CD4-positive, alpha-beta memory T cell (primary cell): ENCODE data around the gene HNRNPA1. TPM values are rescaled to one million over a fixed set of nuclear protein-coding genes. Genes with fewer than 3 reads are reported as not detected.
A peak's percentile ranks its signal among the peaks of the same experiment; 100 is the strongest.

Source experiments
- CTCF ChIA-PET: fragments of 350-600 bp; sonication (Branson Sonifier 250); formaldehyde crosslinking; loops from one replicate; lab custom pipeline; 2021; ENCODE audit warnings: inconsistent platforms; ENCODE audit not compliant: partially characterized antibody; lab: Charles Lee
- POLR2A ChIA-PET: fragments of 350-600 bp; sonication (Branson Sonifier 250); formaldehyde crosslinking; loops from one replicate; lab custom pipeline; 2021; ENCODE audit not compliant: partially characterized antibody; lab: Charles Lee
- DNase-seq, 5 donors: peaks; one replicate each; pipeline versions ENCODE4 v3.0.0 to v3.0.0-alpha.2; 2020 to 2022; ENCODE audit warnings: mixed read lengths in 1 of 5
- H3K27ac ChIP-seq: one replicate; pipeline ENCODE4 v1.7.0; 2013; ENCODE audit warnings: low read depth, low read length
- H3K27me3 ChIP-seq: 2 replicates; pipeline ENCODE4 v1.7.0; 2013; ENCODE audit warnings: mild to moderate bottlenecking, low read length, moderate library complexity; ENCODE audit not compliant: insufficient read depth
- H3K36me3 ChIP-seq: 2 replicates; pipeline ENCODE4 v1.7.0; 2013; ENCODE audit warnings: mild to moderate bottlenecking, low read length, moderate library complexity; ENCODE audit not compliant: insufficient read depth
- H3K4me1 ChIP-seq: 2 replicates; pipeline ENCODE4 v1.7.0; 2013; ENCODE audit warnings: mild to moderate bottlenecking, low read length, moderate library complexity; ENCODE audit not compliant: insufficient read depth
- H3K4me3 ChIP-seq, 2 donors: one replicate each; pipeline ENCODE4 v1.7.0; 2013; ENCODE audit warnings: low read length in 2 of 2, mild to moderate bottlenecking in 1 of 2
- H3K9me3 ChIP-seq, 2 donors: one replicate each; pipeline ENCODE4 v1.7.0; 2013; ENCODE audit warnings: low read length in 2 of 2, control low read depth in 1 of 2; ENCODE audit not compliant: control insufficient read depth in 1 of 2
- H3K27ac Mint-ChIP-seq, 7 donors: one replicate each; pipeline ENCODE4 v1.8.0; 2020 to 2021; ENCODE audit warnings: mixed read lengths in 7 of 7, mild to moderate bottlenecking in 6 of 7, inconsistent platforms in 3 of 7, moderate library complexity in 3 of 7
- H3K27me3 Mint-ChIP-seq, 2 donors: one replicate each; pipeline ENCODE4 v1.8.0; 2020 to 2021; ENCODE audit warnings: mixed read lengths in 2 of 2
- H3K36me3 Mint-ChIP-seq, 2 donors: one replicate each; pipeline ENCODE4 v1.8.0; 2020 to 2021; ENCODE audit warnings: mixed read lengths in 2 of 2, inconsistent platforms in 1 of 2, mild to moderate bottlenecking in 1 of 2
- H3K4me1 Mint-ChIP-seq, 4 donors: one replicate each; pipeline ENCODE4 v1.8.0; 2020 to 2021; ENCODE audit warnings: mixed read lengths in 4 of 4, mild to moderate bottlenecking in 1 of 4
- H3K4me3 Mint-ChIP-seq, 8 donors: one replicate each; pipeline ENCODE4 v1.8.0; 2020 to 2021; ENCODE audit warnings: mixed read lengths in 8 of 8, mild to moderate bottlenecking in 7 of 8, moderate library complexity in 6 of 8, inconsistent platforms in 3 of 8
- H3K9me3 Mint-ChIP-seq, 8 donors: one replicate each; pipeline ENCODE4 v1.8.0; 2020 to 2021; ENCODE audit warnings: mixed read lengths in 8 of 8, mild to moderate bottlenecking in 5 of 8, inconsistent platforms in 3 of 8, moderate library complexity in 1 of 8
- intact Hi-C: fragments of 100-400 bp; cut with micrococcal nuclease; formaldehyde crosslinking; loops from one replicate; pipeline ENCODE4 v1.15.1; 2023
- polyA plus RNA-seq, 2 donors: library from polyadenylated mRNA; unstranded; fragments of 300-500 nt; fragmentation: Illumina TruSeq; gene quantifications; one replicate each; pipeline ENCODE4 v1.2.3, GENCODE V29; 2021
- total RNA-seq, 2 experiments: library from RNA; stranded (reverse); gene quantifications; one replicate each; pipeline ENCODE4 v1.2.3, GENCODE V29; 2021

The HNRNPA1 gene
- total and polyA plus RNA-seq, 4 experiments from 2014 or later: 756 to 1,061 (median 972) TPM

DNA sequence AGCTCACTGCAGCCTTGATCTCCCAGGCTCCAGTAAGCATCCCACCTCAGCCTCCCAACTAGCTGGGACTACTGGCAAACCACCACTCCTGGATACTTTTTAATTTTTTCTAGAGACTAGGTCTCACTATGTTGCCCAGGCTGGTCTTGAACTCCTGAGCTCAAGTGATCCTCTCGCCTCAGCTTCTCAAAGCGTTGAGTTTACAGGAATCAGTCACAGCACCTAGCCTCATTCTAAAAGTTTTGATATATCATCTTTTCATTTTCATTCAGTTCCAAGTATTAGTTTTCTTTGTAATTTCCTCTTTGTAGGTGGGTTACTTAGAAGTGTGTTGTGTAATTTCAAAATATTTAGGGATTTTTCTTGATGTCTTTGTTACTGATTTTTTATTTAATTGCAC is 10.2 kb upstream of the HNRNPA1 start:
- ChIA-PET CTCF (interaction anchor here (0.7 to 1.8 kb wide), 3 partner anchors 19 to 98 kb away, joined by 4 to 5 read pairs (median 5); no protein-coding TSS in a partner anchor), POLR2A (interaction anchor here (1.4 to 1.5 kb wide), 2 partner anchors 10 to 16 kb away, joined by 3 to 5 read pairs; partner anchors contain the start of genes CBX5 and HNRNPA1)
- Mint-ChIP-seq H3K4me3 (no peak overlapping the region), H3K36me3 (peaks cover 13 to 15% of the 10 kb centered on the region in 2 donors), H3K9me3 (no peaks in the 10 kb centered on the region), H3K27me3 (no peaks in the 10 kb centered on the region), H3K27ac (peak overlapping the region in 5 of 7 donors; percentile 7 to 70 (median 42)), H3K4me1 (peaks cover 16 to 34% (median 25%) of the 10 kb centered on the region in 4 donors)
- DNase-seq: no peak
- Histone ChIP-seq H3K27ac (no peak overlapping the region), H3K36me3 (no peaks in the 10 kb centered on the region), H3K4me1 (peaks cover 11% of the 10 kb centered on the region), H3K4me3 (no peak overlapping the region), H3K9me3 (no peaks in the 10 kb centered on the region), H3K27me3 (no peaks in the 10 kb centered on the region)
- intact Hi-C loops: no loop called here

DNA sequence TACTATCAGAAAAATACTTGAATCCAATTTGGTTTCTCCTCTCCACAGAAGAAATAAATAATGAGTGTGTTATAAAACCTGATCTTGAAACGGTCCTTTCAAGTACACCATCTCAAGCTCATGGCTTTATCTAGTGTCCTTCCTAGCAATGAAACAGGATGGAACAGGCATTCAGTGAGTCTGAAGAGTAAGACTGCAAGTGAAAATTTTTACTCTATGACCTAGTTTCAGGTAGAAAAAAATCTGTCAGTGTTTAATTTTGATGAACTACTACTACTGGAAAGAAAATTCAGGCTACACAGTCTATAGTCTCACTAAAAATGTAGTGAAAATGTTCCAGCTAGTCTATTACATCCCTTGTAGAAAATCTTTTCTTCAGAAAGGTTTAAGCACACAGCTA is 8.3 kb upstream of the HNRNPA1 start:
- H3K27me3 ChIP-seq: no peaks in the 10 kb centered on the region
- no peaks in the 10 kb centered on the region for H3K36me3 ChIP-seq
- no peak overlapping the region for H3K27ac ChIP-seq
- Mint-ChIP-seq H3K4me1 (peaks cover 25 to 53% (median 40%) of the 10 kb centered on the region in 4 donors), H3K4me3 (no peak overlapping the region), H3K9me3 (no peaks in the 10 kb centered on the region), H3K27ac (peak overlapping the region in 6 of 7 donors; percentile 15 to 70 (median 56)), H3K36me3 (peaks cover 13 to 18% of the 10 kb centered on the region in 2 donors), H3K27me3 (no peaks in the 10 kb centered on the region)
- H3K4me3 ChIP-seq: no peak overlapping the region
- H3K4me1 ChIP-seq: peaks cover 28% of the 10 kb centered on the region
- CTCF ChIA-PET: interaction anchor here (0.7 to 1.9 kb wide), 6 partner anchors 20 to 96 kb away, joined by 3 to 8 read pairs (median 4); partner anchors contain the start of gene COPZ1
- no peaks in the 10 kb centered on the region for H3K9me3 ChIP-seq
- DNase-seq: no peak
- intact Hi-C loops: no loop called here
- POLR2A ChIA-PET: interaction anchor here (0.7 to 1.0 kb wide), 3 partner anchors 8 to 104 kb away, joined by 3 to 4 read pairs (median 4); partner anchors contain the start of gene HNRNPA1

GRCh38 chr12:54273981-54274380 is 6.5 kb upstream of the HNRNPA1 start:
- H3K27ac Mint-ChIP-seq: peak overlapping the region in 3 of 7 donors; percentile 38 to 60 (median 47)
- no peak overlapping the region for H3K4me3 Mint-ChIP-seq
- Histone ChIP-seq H3K27me3 (no peaks in the 10 kb centered on the region), H3K36me3 (no peaks in the 10 kb centered on the region), H3K27ac (no peak overlapping the region), H3K4me3 (no peak overlapping the region), H3K4me1 (peaks cover 46% of the 10 kb centered on the region), H3K9me3 (no peaks in the 10 kb centered on the region)
- ChIA-PET CTCF (interaction anchor here (1.4 kb wide), 1 partner anchor 13 kb away, joined by 3 read pairs; no protein-coding TSS in a partner anchor), POLR2A (no interaction called here)
- H3K4me1 Mint-ChIP-seq: peaks cover 37 to 50% (median 45%) of the 10 kb centered on the region in 4 donors
- H3K9me3 Mint-ChIP-seq: no peaks in the 10 kb centered on the region
- intact Hi-C loops: no loop called here
- no peaks in the 10 kb centered on the region for H3K27me3 Mint-ChIP-seq
- peaks cover 13 to 20% of the 10 kb centered on the region in 2 donors for H3K36me3 Mint-ChIP-seq
- DNase-seq: no peak

- peak overlapping the region in 6 of 7 donors; percentile 38 to 84 (median 74) for H3K27ac Mint-ChIP-seq
- H3K4me3 ChIP-seq: no peak overlapping the region
- H3K4me3 Mint-ChIP-seq: peak overlapping the region; percentile 9 to 75 (median 53)
These were observed 4.2 kb upstream of the HNRNPA1 start for GRCh38 chr12:54276368-54276767.

DNA sequence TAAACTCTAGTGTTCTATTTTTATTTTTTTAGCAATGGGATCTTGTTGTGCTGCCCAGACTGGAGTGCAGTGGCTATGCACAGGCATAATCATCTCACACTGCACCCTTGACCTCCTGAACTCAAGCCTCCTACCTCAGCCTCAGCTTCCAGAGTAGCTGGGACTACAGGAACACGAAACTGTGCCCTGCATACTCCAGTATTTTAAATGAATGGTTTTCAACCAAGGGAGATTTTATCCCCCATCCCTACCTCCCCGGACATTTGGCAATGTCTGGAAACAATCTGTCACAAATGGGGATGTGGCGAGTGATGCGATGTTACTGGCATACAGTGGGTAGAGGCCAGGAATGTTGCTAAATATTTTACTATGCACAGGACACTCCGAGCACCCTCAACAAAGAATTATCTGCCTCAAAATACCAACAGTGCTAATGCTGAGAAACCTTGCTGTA is 2.7 kb upstream of the HNRNPA1 start:
- no peaks in the 10 kb centered on the region for H3K27me3 Mint-ChIP-seq

More at GRCh38 chr12:54276368-54276767, 4.2 kb upstream of the HNRNPA1 start:
- Mint-ChIP-seq H3K27me3 (no peaks in the 10 kb centered on the region), H3K4me1 (peaks cover 34 to 44% (median 39%) of the 10 kb centered on the region in 4 donors), H3K36me3 (peaks cover 13 to 20% of the 10 kb centered on the region in 2 donors), H3K9me3 (no peaks in the 10 kb centered on the region)
- CTCF ChIA-PET: interaction anchor here (1.4 kb wide), 1 partner anchor 17 kb away, joined by 4 read pairs; no protein-coding TSS in a partner anchor
- no peak for DNase-seq
- intact Hi-C loops: no loop called here
- Histone ChIP-seq H3K27me3 (no peaks in the 10 kb centered on the region), H3K36me3 (no peaks in the 10 kb centered on the region), H3K4me1 (peaks cover 51% of the 10 kb centered on the region), H3K27ac (peak overlapping the region; percentile 8), H3K9me3 (no peaks in the 10 kb centered on the region)
- POLR2A ChIA-PET: interaction anchor here (1.4 to 1.8 kb wide), 2 partner anchors 13 to 15 kb away, joined by 3 to 5 read pairs; no protein-coding TSS in a partner anchor

DNA sequence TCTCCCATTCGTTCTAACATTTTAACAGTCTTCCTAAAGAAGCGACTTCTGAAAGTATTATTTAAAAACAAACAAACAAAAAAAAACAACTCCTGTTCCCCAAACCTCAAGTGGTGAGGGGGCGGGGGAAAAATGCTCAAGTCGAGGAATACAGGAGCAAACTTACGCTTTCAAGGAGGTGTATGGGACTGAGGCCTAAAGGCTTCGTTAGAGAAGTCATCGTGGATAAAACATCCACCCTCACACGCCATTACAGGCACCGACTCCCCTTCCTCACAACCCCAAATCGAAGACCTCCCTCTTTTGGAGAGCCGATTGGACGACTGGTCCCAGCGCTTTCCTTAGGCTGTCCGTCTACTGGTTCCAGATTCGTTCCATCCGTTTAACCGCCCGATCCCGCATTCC is 1.3 kb upstream of the HNRNPA1 start:
- Histone ChIP-seq H3K9me3 (no peaks in the 10 kb centered on the region), H3K27me3 (no peaks in the 10 kb centered on the region), H3K4me1 (peaks cover 69% of the 10 kb centered on the region), H3K36me3 (peaks cover 27% of the 10 kb centered on the region), H3K27ac (peak overlapping the region; percentile 92), H3K4me3 (peak overlapping the region; percentile 51 to 90)
- Mint-ChIP-seq H3K4me1 (peaks cover 21 to 52% (median 34%) of the 10 kb centered on the region in 4 donors), H3K4me3 (no peak overlapping the region), H3K36me3 (peaks cover 4 to 6% of the 10 kb centered on the region in 2 donors), H3K9me3 (peaks cover 0 to 2% (median 0%) of the 10 kb centered on the region in 8 donors), H3K27ac (no peak overlapping the region), H3K27me3 (no peaks in the 10 kb centered on the region)
- DNase-seq: no peak
- ChIA-PET POLR2A (interaction anchor here (0.6 to 3.1 kb wide), 18 partner anchors 12 to 1658 kb away, joined by 3 to 69 read pairs (median 6); partner anchors contain the start of genes CALCOCO1, COPZ1, ITGA5 and NCKAP1L), CTCF (interaction anchor here (1.5 to 4.0 kb wide), 6 partner anchors 14 to 121 kb away, joined by 4 to 25 read pairs (median 12); partner anchors contain the start of gene COPZ1)
- intact Hi-C loops: no loop called here

More for the DNA sequence above, 2.7 kb upstream of the HNRNPA1 start:
- ChIA-PET POLR2A (interaction anchor here (1.4 to 1.8 kb wide), 2 partner anchors 11 to 14 kb away, joined by 3 to 5 read pairs; no protein-coding TSS in a partner anchor), CTCF (interaction anchor here (1.4 to 4.0 kb wide), 2 partner anchors 15 to 46 kb away, joined by 4 to 25 read pairs; partner anchors contain the start of gene COPZ1)
- Histone ChIP-seq H3K27me3 (no peaks in the 10 kb centered on the region), H3K9me3 (no peaks in the 10 kb centered on the region), H3K4me1 (peaks cover 55% of the 10 kb centered on the region), H3K27ac (peak overlapping the region; percentile 92), H3K36me3 (peaks cover 13% of the 10 kb centered on the region), H3K4me3 (peak overlapping the region in 1 of 2 donors; percentile 10)
- H3K4me1 Mint-ChIP-seq: peaks cover 31 to 40% (median 34%) of the 10 kb centered on the region in 4 donors
- intact Hi-C loops: no loop called here
- no peak overlapping the region for H3K27ac Mint-ChIP-seq
- peak overlapping the region in 1 of 8 donors; percentile 57 for H3K4me3 Mint-ChIP-seq
- no peak for DNase-seq
- H3K9me3 Mint-ChIP-seq: no peaks in the 10 kb centered on the region
- H3K36me3 Mint-ChIP-seq: peaks cover 12 to 13% of the 10 kb centered on the region in 2 donors
